OCI-LY1 (cell line): ENCODE results near the gene WWOX.

Source experiments
- H2AFZ ChIP-seq: fragments of 200-600 bp; sonication (generic), shearing (Covaris generic); 2 replicates; pipeline ENCODE4 v1.6.0; 2014; ENCODE audit warnings: antibody characterized with exemption, mild to moderate bottlenecking, low read length
- H3F3A ChIP-seq: fragments of 200-600 bp; sonication (generic), shearing (Covaris generic); 2 replicates; pipeline ENCODE4 v1.6.0; 2014; ENCODE audit warnings: mild to moderate bottlenecking, antibody characterized with exemption, low read length, moderate library complexity; ENCODE audit not compliant: insufficient read depth
- H3K27ac ChIP-seq: fragments of 200-600 bp; sonication (generic); 2 replicates; pipeline ENCODE4 v1.5.1; 2014; ENCODE audit warnings: low read length, mixed run types, mild to moderate bottlenecking, low read depth; ENCODE audit not compliant: poor library complexity, severe bottlenecking
- H3K27me3 ChIP-seq: fragments of 200-600 bp; sonication (generic); 2 replicates; pipeline ENCODE4 v1.6.0; 2014; ENCODE audit warnings: antibody characterized with exemption, mild to moderate bottlenecking, low read length, moderate library complexity; ENCODE audit not compliant: insufficient read depth
- H3K36me3 ChIP-seq: fragments of 200-600 bp; sonication (generic); 2 replicates; pipeline ENCODE4 v1.6.1; 2014; ENCODE audit warnings: mild to moderate bottlenecking, antibody characterized with exemption, low read length, moderate library complexity, mixed read lengths; ENCODE audit not compliant: insufficient read depth
- H3K4me1 ChIP-seq: fragments of 200-600 bp; sonication (generic); 2 replicates; pipeline ENCODE4 v1.5.1; 2014; ENCODE audit warnings: mild to moderate bottlenecking, low read length, moderate library complexity; ENCODE audit not compliant: insufficient read depth, severe bottlenecking
- H3K4me2 ChIP-seq: fragments of 200-600 bp; sonication (generic), shearing (Covaris generic); 2 replicates; pipeline ENCODE4 v1.6.1; 2014; ENCODE audit warnings: low read length
- H3K4me3 ChIP-seq: fragments of 200-600 bp; sonication (generic); 2 replicates; pipeline ENCODE4 v1.5.1; 2014; ENCODE audit warnings: low read length, low read depth, mild to moderate bottlenecking, mixed read lengths; ENCODE audit not compliant: poor library complexity, severe bottlenecking
- H3K79me2 ChIP-seq: fragments of 200-600 bp; shearing (Covaris generic); 2 replicates; pipeline ENCODE4 v1.6.1; 2016; ENCODE audit warnings: mixed run types, low read length, mixed read lengths; ENCODE audit not compliant: insufficient read depth
- H3K9ac ChIP-seq: fragments of 200-600 bp; sonication (generic), shearing (Covaris generic); 2 replicates; pipeline ENCODE4 v1.6.1; 2014; ENCODE audit warnings: mild to moderate bottlenecking, low read length, mixed read lengths
- H3K9me2 ChIP-seq: fragments of 200-600 bp; sonication (generic), shearing (Covaris generic); 2 replicates; pipeline ENCODE4 v1.6.1; 2014; ENCODE audit warnings: low read depth, mild to moderate bottlenecking, low read length, mixed read lengths
- H3K9me3 ChIP-seq: fragments of 200-600 bp; shearing (Covaris generic); 2 replicates; pipeline ENCODE4 v1.6.1; 2014; ENCODE audit warnings: low read length, mixed read lengths
- H4K20me1 ChIP-seq: fragments of 200-600 bp; sonication (generic), shearing (Covaris generic); 2 replicates; pipeline ENCODE4 v1.6.0; 2016; ENCODE audit warnings: mild to moderate bottlenecking, low read length; ENCODE audit not compliant: insufficient read depth
- CTCF ChIP-seq: fragments of 200-600 bp; sonication (generic), shearing (Covaris generic); IDR thresholded peaks from 2 replicates; pipeline ENCODE4 v1.5.1; 2017; ENCODE audit warnings: mild to moderate bottlenecking, antibody characterized with exemption, low read length, moderate library complexity, mixed read lengths
- EZH2 ChIP-seq: fragments of 200-600 bp; sonication (generic), shearing (Covaris generic); IDR thresholded peaks from 2 replicates; pipeline ENCODE4 v1.8.0; 2017; ENCODE audit warnings: borderline replicate concordance, mixed run types, mild to moderate bottlenecking, antibody characterized with exemption, low read length, moderate library complexity, mixed read lengths

Gene WWOX

GRCh38 chr16:78212674-78213073 lies 113.2 kb downstream of the WWOX start:
- H3K9ac ChIP-seq, result no peak overlapping the region
- H3K9me3 ChIP-seq, result no peaks in the 10 kb centered on the region
- no peaks in the 10 kb centered on the region for H3F3A ChIP-seq
- no peak overlapping the region for H3K4me3 ChIP-seq
- TF ChIP-seq CTCF, result no peak
- TF ChIP-seq EZH2, result no peak
- no peaks in the 10 kb centered on the region for H3K27me3 ChIP-seq
- H3K9me2 ChIP-seq, result no peaks in the 10 kb centered on the region
- no peaks in the 10 kb centered on the region for H3K4me1 ChIP-seq
- no peaks in the 10 kb centered on the region for H3K36me3 ChIP-seq
- no peak overlapping the region for H3K4me2 ChIP-seq
- H2AFZ ChIP-seq, result no peak overlapping the region
- H4K20me1 ChIP-seq, result no peaks in the 10 kb centered on the region
- no peak overlapping the region for H3K27ac ChIP-seq
- H3K79me2 ChIP-seq, result no peaks in the 10 kb centered on the region

- H4K20me1 ChIP-seq, result no peaks in the 10 kb centered on the region
- TF ChIP-seq EZH2 (no peak), CTCF (no peak)
- no peak overlapping the region for H3K9ac ChIP-seq
- no peaks in the 10 kb centered on the region for H3K79me2 ChIP-seq
- H2AFZ ChIP-seq, result no peak overlapping the region
- H3K9me3 ChIP-seq, result no peaks in the 10 kb centered on the region
- no peaks in the 10 kb centered on the region for H3K27me3 ChIP-seq
- H3K4me3 ChIP-seq, result no peak overlapping the region
- H3K4me2 ChIP-seq, result no peak overlapping the region
- no peaks in the 10 kb centered on the region for H3F3A ChIP-seq
- no peak overlapping the region for H3K27ac ChIP-seq
- H3K9me2 ChIP-seq, result no peaks in the 10 kb centered on the region
- H3K4me1 ChIP-seq, result no peaks in the 10 kb centered on the region
- no peaks in the 10 kb centered on the region for H3K36me3 ChIP-seq
These were observed 114.3 kb downstream of the WWOX start for GRCh38 chr16:78213751-78214150.

- no peaks in the 10 kb centered on the region for H3F3A ChIP-seq
- H3K4me3 ChIP-seq, result no peak overlapping the region
These were observed 115.8 kb downstream of the WWOX start for GRCh38 chr16:78215222-78215621.

More at GRCh38 chr16:78215222-78215621, 115.8 kb downstream of the WWOX start:
- Histone ChIP-seq H2AFZ (no peak overlapping the region), H3K36me3 (no peaks in the 10 kb centered on the region; the same call in 1 of the 2 replicates), H3K79me2 (no peaks in the 10 kb centered on the region), H3K9ac (no peak overlapping the region), H3K9me2 (no peaks in the 10 kb centered on the region), H3K9me3 (no peaks in the 10 kb centered on the region), H3K27ac (no peak overlapping the region), H3K27me3 (no peaks in the 10 kb centered on the region), H3K4me1 (no peaks in the 10 kb centered on the region), H3K4me2 (no peak overlapping the region), H4K20me1 (no peaks in the 10 kb centered on the region)
- TF ChIP-seq EZH2 (no peak), CTCF (no peak)
